Ishikawa (cell line): Measurements from ENCODE around the gene IGSF8.

Experiments used
- EGR1 ChIP-seq: IDR thresholded peaks from 2 replicates; pipeline ENCODE4 v1.6.1; 2012
- EP300 ChIP-seq: IDR thresholded peaks from 2 replicates; pipeline ENCODE4 v1.6.1; 2012; ENCODE audit warnings: borderline replicate concordance
- FOXM1 ChIP-seq: IDR thresholded peaks from 2 replicates; pipeline ENCODE4 v1.6.1; 2012; ENCODE audit warnings: low read depth, borderline replicate concordance
- MAX ChIP-seq: IDR thresholded peaks from 2 replicates; pipeline ENCODE4 v1.6.1; 2012
- NFIC ChIP-seq: IDR thresholded peaks from 2 replicates; pipeline ENCODE4 v1.6.1; 2012
- RAD21 ChIP-seq: IDR thresholded peaks from 2 replicates; pipeline ENCODE4 v1.6.1; 2012; ENCODE audit warnings: low read depth
- REST ChIP-seq: IDR thresholded peaks from 2 replicates; pipeline ENCODE4 v1.6.1; 2012; ENCODE audit warnings: low read depth, mild to moderate bottlenecking
- TAF1 ChIP-seq: IDR thresholded peaks from 2 replicates; pipeline ENCODE4 v1.6.1; 2012; ENCODE audit warnings: low read depth, mild to moderate bottlenecking
- TCF12 ChIP-seq: IDR thresholded peaks from 2 replicates; pipeline ENCODE4 v1.6.1; 2012; ENCODE audit warnings: low read depth
- YY1 ChIP-seq: IDR thresholded peaks from 2 replicates; pipeline ENCODE4 v1.6.1; 2012; ENCODE audit warnings: low read depth
- ZBTB7A ChIP-seq: IDR thresholded peaks from 2 replicates; pipeline ENCODE4 v1.6.1; 2012; ENCODE audit warnings: low read depth

DNA sequence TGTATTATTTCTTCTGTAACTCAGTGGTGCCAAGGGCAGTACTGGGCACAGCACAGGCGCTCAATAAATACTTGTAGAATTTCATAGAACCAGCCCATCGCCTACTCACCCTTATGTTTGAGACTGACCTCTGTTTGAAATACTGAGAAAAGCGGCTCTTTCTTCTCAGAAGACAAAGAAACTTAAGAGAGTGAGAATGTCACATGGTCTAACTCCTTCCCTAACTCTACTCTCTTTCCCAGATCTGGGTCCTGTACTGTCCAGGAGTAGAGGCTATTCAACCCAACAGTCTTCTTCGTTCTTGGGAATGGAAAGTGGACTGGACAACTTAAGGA lies 4.2 kb downstream of the IGSF8 start:
- TF ChIP-seq MAX (no peak), EP300 (no peak), EGR1 (no peak), TCF12 (no peak), TAF1 (no peak), FOXM1 (no peak), RAD21 (no peak), REST (no peak), YY1 (no peak), ZBTB7A (no peak), NFIC (no peak)
